ENCODE results near the gene RANBP17.

The RANBP17 gene

GRCh38 chr5:171342362-171343111 lies 480.7 kb downstream of the RANBP17 start:
- DNase-seq (ENCODE audit: extremely low read depth, low read depth): peak; percentile 25
- peak; percentile 74 for TF ChIP-seq CTCF (IDR thresholded peaks at IDR 0.05; ENCODE audit: low read depth, low read length, missing control alignments)
- H3K4me3 ChIP-seq (replicated peaks; ENCODE audit: low read depth, low read length): no peak overlapping the region

GRCh38 chr5:171344936-171345608 lies 483.3 kb downstream of the RANBP17 start:
- no peak for DNase-seq (ENCODE audit: extremely low read depth, low read depth)
- no peak overlapping the region for H3K4me3 ChIP-seq (replicated peaks; ENCODE audit: low read depth, low read length)
- no peak for TF ChIP-seq CTCF (IDR thresholded peaks at IDR 0.05; ENCODE audit: low read depth, low read length, missing control alignments)

All from HFF-Myc (cell line).